Mesothelial cell of epicardium (in vitro differentiated cells): ENCODE results near the gene MTOR. TPM values are rescaled to one million over a fixed set of nuclear protein-coding genes. Genes with fewer than 3 reads are reported as not detected.
"Not testable (repeated sequence)": the region's sequence is repeated elsewhere in the genome, so short reads cannot be mapped to it uniquely, and the experiment has no call there.

Experiments
- DNase-seq, 2 experiments: peaks; one replicate each; pipeline ENCODE4 v3.0.0; 2021; ENCODE audit warnings: low spot score in 2 of 2; ENCODE audit not compliant: unreplicated experiment in 2 of 2
- H3K27ac Mint-ChIP-seq: 2 replicates; pipeline ENCODE4 v1.8.0; 2021; ENCODE audit warnings: mixed read lengths
- H3K27me3 Mint-ChIP-seq: 2 replicates; pipeline ENCODE4 v1.8.0; 2021; ENCODE audit warnings: low read depth, mixed read lengths
- H3K36me3 Mint-ChIP-seq: 2 replicates; pipeline ENCODE4 v1.8.0; 2021; ENCODE audit warnings: mixed read lengths
- H3K4me1 Mint-ChIP-seq: 2 replicates; pipeline ENCODE4 v1.8.0; 2021; ENCODE audit warnings: mixed read lengths
- H3K4me3 Mint-ChIP-seq: 2 replicates; pipeline ENCODE4 v1.8.0; 2021; ENCODE audit warnings: mild to moderate bottlenecking, moderate library complexity, mixed read lengths
- H3K9me3 Mint-ChIP-seq: 2 replicates; pipeline ENCODE4 v1.8.0; 2021; ENCODE audit warnings: mixed read lengths
- CTCF ChIP-seq: fragments of 200-600 bp; sonication (generic); IDR thresholded peaks from one replicate; pipeline ENCODE4 v1.5.0; 2021; ENCODE audit warnings: antibody characterized with exemption; ENCODE audit not compliant: unreplicated experiment
- total RNA-seq: library from RNA; stranded (reverse); gene quantifications from 3 replicates; pipeline ENCODE4 v1.2.1, GENCODE V29; 2021

Gene MTOR
- total RNA-seq, 1 donor from 2014 or later = 49.3 TPM

- no peaks in the 10 kb centered on the region for H3K9me3 Mint-ChIP-seq
- peaks cover 8% of the 10 kb centered on the region for H3K4me1 Mint-ChIP-seq
- peak overlapping the region; percentile 91 for H3K27ac Mint-ChIP-seq
- H3K27me3 Mint-ChIP-seq = no peaks in the 10 kb centered on the region
- peaks cover 5% of the 10 kb centered on the region for H3K36me3 Mint-ChIP-seq
- no peak for DNase-seq
- no peak for TF ChIP-seq CTCF
- H3K4me3 Mint-ChIP-seq = peak overlapping the region; percentile 95
These were observed 163.4 kb downstream of the MTOR start for GRCh38 chr1:11098931-11099309.

GRCh38 chr1:11083784-11084183 lies 178.6 kb downstream of the MTOR start:
- H3K9me3 Mint-ChIP-seq, H3K27me3 Mint-ChIP-seq, DNase-seq, H3K27ac Mint-ChIP-seq, H3K4me3 Mint-ChIP-seq, H3K4me1 Mint-ChIP-seq: not testable (repeated sequence)
- peaks cover 39% of the 10 kb centered on the region for H3K36me3 Mint-ChIP-seq

- peaks cover 10% of the 10 kb centered on the region for H3K4me1 Mint-ChIP-seq
- no peak overlapping the region for H3K27ac Mint-ChIP-seq
- H3K36me3 Mint-ChIP-seq = peaks cover 37% of the 10 kb centered on the region
- no peak for DNase-seq
- no peak for TF ChIP-seq CTCF
- H3K27me3 Mint-ChIP-seq = no peaks in the 10 kb centered on the region
- no peak overlapping the region for H3K4me3 Mint-ChIP-seq
- no peaks in the 10 kb centered on the region for H3K9me3 Mint-ChIP-seq
These were observed 181.4 kb downstream of the MTOR start for GRCh38 chr1:11080931-11081330.

- Mint-ChIP-seq H3K4me3 (no peak overlapping the region), H3K9me3 (no peaks in the 10 kb centered on the region), H3K36me3 (peaks cover 33% of the 10 kb centered on the region), H3K27ac (peak overlapping the region; percentile 43), H3K27me3 (no peaks in the 10 kb centered on the region), H3K4me1 (peaks cover 10% of the 10 kb centered on the region)
- DNase-seq = no peak
- TF ChIP-seq CTCF = no peak
These were observed 183.7 kb downstream of the MTOR start for GRCh38 chr1:11078631-11079030.

- not testable (repeated sequence) for DNase-seq, H3K27me3 Mint-ChIP-seq, H3K4me3 Mint-ChIP-seq, H3K9me3 Mint-ChIP-seq, H3K27ac Mint-ChIP-seq, H3K4me1 Mint-ChIP-seq
- peaks cover 50% of the 10 kb centered on the region for H3K36me3 Mint-ChIP-seq
These were observed 189.0 kb downstream of the MTOR start for GRCh38 chr1:11073398-11073797.

GRCh38 chr1:11072216-11072917 lies 190.0 kb downstream of the MTOR start:
- no peak for DNase-seq
- TF ChIP-seq CTCF = no peak
- Mint-ChIP-seq H3K36me3 (peaks cover 52% of the 10 kb centered on the region), H3K9me3 (no peaks in the 10 kb centered on the region), H3K27me3 (no peaks in the 10 kb centered on the region), H3K4me3 (no peak overlapping the region), H3K4me1 (no peaks in the 10 kb centered on the region), H3K27ac (no peak overlapping the region)
